MCF 10A (cell line): Measurements from ENCODE around the gene CFAP61. TPM values are rescaled to one million over a fixed set of nuclear protein-coding genes. Genes with fewer than 3 reads are reported as not detected.

Experiments
- BruUV-seq: library from RNA; stranded (reverse); fragments of 400-500 nt; replicated peaks from 2 replicates; lab custom pipeline; 2021; lab: Mats Ljungman, UMichigan
- CTCF ChIA-PET: fragments of 300-600 bp; sonication (Branson Sonifier 250); formaldehyde crosslinking; extraction: SDS; loops from one replicate; lab custom pipeline; 2021; ENCODE audit warnings: antibody characterized with exemption, inconsistent platforms; lab: Yijun Ruan, JAX
- POLR2A ChIA-PET: fragments of 300-600, 350-650 bp; sonication (Branson Sonifier 250); formaldehyde crosslinking; extraction: SDS; loops from one replicate; lab custom pipeline; 2020; ENCODE audit warnings: antibody characterized with exemption, inconsistent platforms; lab: Yijun Ruan, JAX
- DNase-seq: peaks from one replicate; pipeline ENCODE4 v3.0.0-alpha.2; 2018; ENCODE audit not compliant: unreplicated experiment
- H3K27ac Mint-ChIP-seq: one replicate; pipeline ENCODE4 v1.8.0; 2022; ENCODE audit warnings: mild to moderate bottlenecking, low read depth, mixed read lengths; ENCODE audit not compliant: unreplicated experiment
- H3K27me3 Mint-ChIP-seq: one replicate; pipeline ENCODE4 v1.8.0; 2022; ENCODE audit warnings: mixed read lengths; ENCODE audit not compliant: insufficient read depth, unreplicated experiment
- H3K36me3 Mint-ChIP-seq: one replicate; pipeline ENCODE4 v1.8.0; 2022; ENCODE audit warnings: mild to moderate bottlenecking, moderate library complexity, mixed read lengths; ENCODE audit not compliant: insufficient read depth, unreplicated experiment
- H3K4me1 Mint-ChIP-seq: one replicate; pipeline ENCODE4 v1.8.0; 2022; ENCODE audit warnings: mixed read lengths; ENCODE audit not compliant: insufficient read depth, unreplicated experiment
- H3K4me3 Mint-ChIP-seq: one replicate; pipeline ENCODE4 v1.8.0; 2022; ENCODE audit warnings: mild to moderate bottlenecking, moderate library complexity, mixed read lengths; ENCODE audit not compliant: unreplicated experiment
- H3K9me3 Mint-ChIP-seq: one replicate; pipeline ENCODE4 v1.8.0; 2022; ENCODE audit warnings: mixed read lengths; ENCODE audit not compliant: unreplicated experiment
- CTCF ChIP-seq: fragments of 200-600 bp; IDR thresholded peaks from one replicate; pipeline ENCODE4 v1.8.0; 2022; ENCODE audit warnings: antibody characterized with exemption, mild to moderate bottlenecking; ENCODE audit not compliant: unreplicated experiment
- intact Hi-C: fragments of 100-400 bp; cut with micrococcal nuclease; formaldehyde crosslinking; loops from 2 replicates; pipeline ENCODE4 v1.14.1; 2022
- total RNA-seq: library from RNA; stranded (reverse); gene quantifications from 2 replicates; pipeline ENCODE4 v1.2.3, GENCODE V29; 2022

CFAP61 gene
- total RNA-seq, 1 experiment from 2014 or later, result 1.5 TPM

GRCh38 chr20:20265210-20265609, 212.9 kb downstream of the CFAP61 start:
- Mint-ChIP-seq H3K36me3 (no peaks in the 10 kb centered on the region), H3K4me1 (no peaks in the 10 kb centered on the region), H3K27me3 (no peaks in the 10 kb centered on the region), H3K9me3 (no peaks in the 10 kb centered on the region), H3K27ac (no peak overlapping the region), H3K4me3 (no peak overlapping the region)
- intact Hi-C loops, result loop anchor here (2.0 kb wide), 1 partner anchor 22 kb away; no protein-coding TSS in a partner anchor
- ChIA-PET POLR2A (interaction anchor here (0.7 kb wide), 1 partner anchor 110 kb away, joined by 3 read pairs; no protein-coding TSS in a partner anchor), CTCF (interaction anchor here (1.1 kb wide), 1 partner anchor 24 kb away, joined by 3 read pairs; no protein-coding TSS in a partner anchor)
- no peak for TF ChIP-seq CTCF
- DNase-seq, result no peak
- BruUV-seq, result no TSS peak

- no peak for TF ChIP-seq CTCF
- Mint-ChIP-seq H3K4me3 (no peak overlapping the region), H3K27ac (no peak overlapping the region), H3K36me3 (no peaks in the 10 kb centered on the region), H3K4me1 (no peaks in the 10 kb centered on the region), H3K27me3 (no peaks in the 10 kb centered on the region), H3K9me3 (no peaks in the 10 kb centered on the region)
- ChIA-PET CTCF (interaction anchor here (0.5 to 1.4 kb wide), 5 partner anchors 10 to 213 kb away, joined by 3 to 4 read pairs (median 3); no protein-coding TSS in a partner anchor), POLR2A (interaction anchor here (0.7 to 0.8 kb wide), 2 partner anchors 13 to 92 kb away, joined by 3 read pairs; no protein-coding TSS in a partner anchor)
- no peak for DNase-seq
- intact Hi-C loops, result no loop called here
- no TSS peak for BruUV-seq
Measured at GRCh38 chr20:20266552-20266951, 214.2 kb downstream of the CFAP61 start.

GRCh38 chr20:20267685-20268370, 215.5 kb downstream of the CFAP61 start:
- Mint-ChIP-seq H3K27me3 (no peaks in the 10 kb centered on the region), H3K4me3 (no peak overlapping the region), H3K36me3 (no peaks in the 10 kb centered on the region), H3K27ac (no peak overlapping the region), H3K9me3 (no peaks in the 10 kb centered on the region), H3K4me1 (no peaks in the 10 kb centered on the region)
- ChIA-PET CTCF (no interaction called here), POLR2A (interaction anchor here (0.6 kb wide), 1 partner anchor 159 kb away, joined by 3 read pairs; no protein-coding TSS in a partner anchor)
- no peak for TF ChIP-seq CTCF
- BruUV-seq, result no TSS peak
- intact Hi-C loops, result no loop called here
- no peak for DNase-seq

GRCh38 chr20:20271271-20271670, 218.9 kb downstream of the CFAP61 start:
- TF ChIP-seq CTCF, result no peak
- DNase-seq, result no peak
- no peaks in the 10 kb centered on the region for H3K36me3 Mint-ChIP-seq
- CTCF ChIA-PET, result interaction anchor here (0.7 to 1.2 kb wide), 2 partner anchors 24 to 34 kb away, joined by 3 read pairs; no protein-coding TSS in a partner anchor
- no peaks in the 10 kb centered on the region for H3K4me1 Mint-ChIP-seq
- no peaks in the 10 kb centered on the region for H3K27me3 Mint-ChIP-seq
- POLR2A ChIA-PET, result no interaction called here
- no peak overlapping the region for H3K27ac Mint-ChIP-seq
- H3K9me3 Mint-ChIP-seq, result no peaks in the 10 kb centered on the region
- no peak overlapping the region for H3K4me3 Mint-ChIP-seq
- intact Hi-C loops, result no loop called here
- no TSS peak for BruUV-seq
